Subcutaneous adipose tissue (tissue), 4 donors: ENCODE results near the gene PIK3CA. TPM values are rescaled to one million over a fixed set of nuclear protein-coding genes. Genes with fewer than 3 reads are reported as not detected.

Experiments used
- total RNA-seq, 4 donors: library from RNA; depleted of rRNA; stranded (reverse); fragments of >200 nt; gene quantifications; one replicate each; pipeline ENCODE4 v1.1.0, GENCODE V29; 2016
- TF ChIP-seq, protein P1 (sequence below): fragments of 450-650 bp; IDR thresholded peaks from one replicate; pipeline ENCODE4 v1.5.1; 2016; ENCODE audit warnings: low read depth, mild to moderate bottlenecking, control low read depth, antibody characterized with exemption, moderate library complexity

The PIK3CA gene
- total RNA-seq = 10 to 100 TPM; 45.2 to 81.7 (median 61.3) TPM

DNA sequence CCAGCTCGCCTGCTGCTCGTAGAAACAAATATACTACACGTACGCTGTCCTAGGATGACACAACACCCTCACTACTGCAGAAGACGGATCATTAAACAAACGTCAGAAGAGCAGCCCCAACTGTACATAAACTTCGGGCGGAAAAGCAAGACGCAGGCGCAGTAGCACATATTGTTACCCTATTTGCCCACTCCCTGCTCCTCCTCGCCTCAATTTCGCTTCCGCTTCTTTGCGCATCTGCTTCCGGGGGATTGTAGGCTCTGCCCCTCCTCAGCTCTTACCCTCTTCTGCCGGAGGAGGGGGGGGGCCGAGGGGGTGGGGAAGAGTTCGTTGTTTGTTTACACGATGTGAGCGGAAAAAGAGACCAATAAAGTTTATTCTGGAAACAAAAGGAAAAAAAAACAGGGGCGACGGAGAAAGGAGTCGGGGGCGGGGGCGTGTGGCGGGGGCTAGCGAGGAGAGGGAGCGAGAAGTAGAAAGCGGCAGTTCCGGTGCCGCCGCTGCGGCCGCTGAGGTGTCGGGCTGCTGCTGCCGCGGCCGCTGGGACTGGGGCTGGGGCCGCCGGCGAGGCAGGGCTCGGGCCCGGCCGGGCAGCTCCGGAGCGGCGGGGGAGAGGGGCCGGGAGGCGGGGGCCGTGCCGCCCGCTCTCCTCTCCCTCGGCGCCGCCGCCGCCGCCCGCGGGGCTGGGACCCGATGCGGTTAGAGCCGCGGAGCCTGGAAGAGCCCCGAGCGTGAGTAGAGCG, at the start of gene PIK3CA:
Gene PIK3CA (plus strand): TSS at position 485 of the 743 bp plus-strand sequence. CDS start 50,469 bp downstream, outside the sequence.
- TF ChIP-seq, protein P1, sequence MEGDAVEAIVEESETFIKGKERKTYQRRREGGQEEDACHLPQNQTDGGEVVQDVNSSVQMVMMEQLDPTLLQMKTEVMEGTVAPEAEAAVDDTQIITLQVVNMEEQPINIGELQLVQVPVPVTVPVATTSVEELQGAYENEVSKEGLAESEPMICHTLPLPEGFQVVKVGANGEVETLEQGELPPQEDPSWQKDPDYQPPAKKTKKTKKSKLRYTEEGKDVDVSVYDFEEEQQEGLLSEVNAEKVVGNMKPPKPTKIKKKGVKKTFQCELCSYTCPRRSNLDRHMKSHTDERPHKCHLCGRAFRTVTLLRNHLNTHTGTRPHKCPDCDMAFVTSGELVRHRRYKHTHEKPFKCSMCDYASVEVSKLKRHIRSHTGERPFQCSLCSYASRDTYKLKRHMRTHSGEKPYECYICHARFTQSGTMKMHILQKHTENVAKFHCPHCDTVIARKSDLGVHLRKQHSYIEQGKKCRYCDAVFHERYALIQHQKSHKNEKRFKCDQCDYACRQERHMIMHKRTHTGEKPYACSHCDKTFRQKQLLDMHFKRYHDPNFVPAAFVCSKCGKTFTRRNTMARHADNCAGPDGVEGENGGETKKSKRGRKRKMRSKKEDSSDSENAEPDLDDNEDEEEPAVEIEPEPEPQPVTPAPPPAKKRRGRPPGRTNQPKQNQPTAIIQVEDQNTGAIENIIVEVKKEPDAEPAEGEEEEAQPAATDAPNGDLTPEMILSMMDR = no peak

DNA sequence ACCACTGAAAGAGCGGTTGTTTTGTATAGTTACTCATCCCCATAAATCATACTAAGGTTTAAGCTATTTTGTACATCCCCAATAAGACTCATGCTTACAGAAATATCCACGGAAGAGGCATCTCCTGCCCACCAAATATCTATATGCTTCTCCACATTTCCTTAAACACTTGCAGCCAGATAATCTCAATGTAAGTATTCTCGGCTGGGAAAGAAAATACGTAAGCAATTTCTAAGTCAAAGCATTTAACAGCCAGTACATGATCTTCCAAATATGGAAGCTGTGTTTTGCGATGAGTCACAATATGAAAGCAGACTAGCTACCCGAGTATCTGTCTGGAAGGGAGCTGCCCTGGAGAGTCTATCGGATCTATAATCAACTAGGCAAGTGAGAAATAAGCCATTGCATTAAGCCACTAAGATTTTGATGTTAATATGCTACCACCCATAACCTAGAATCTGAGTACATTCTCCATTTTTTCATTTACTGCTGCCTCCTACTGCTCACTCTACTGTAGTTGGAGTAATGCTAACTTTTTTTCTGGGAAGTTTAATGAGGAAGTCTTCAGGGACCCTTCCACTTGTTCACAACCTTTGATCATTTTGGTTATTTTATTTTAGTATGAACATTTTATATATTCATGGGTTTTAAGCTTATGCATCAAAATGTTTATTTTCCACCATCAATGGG, 49.6 kb upstream of the PIK3CA start:
- TF ChIP-seq, protein P1 = no peak

DNA sequence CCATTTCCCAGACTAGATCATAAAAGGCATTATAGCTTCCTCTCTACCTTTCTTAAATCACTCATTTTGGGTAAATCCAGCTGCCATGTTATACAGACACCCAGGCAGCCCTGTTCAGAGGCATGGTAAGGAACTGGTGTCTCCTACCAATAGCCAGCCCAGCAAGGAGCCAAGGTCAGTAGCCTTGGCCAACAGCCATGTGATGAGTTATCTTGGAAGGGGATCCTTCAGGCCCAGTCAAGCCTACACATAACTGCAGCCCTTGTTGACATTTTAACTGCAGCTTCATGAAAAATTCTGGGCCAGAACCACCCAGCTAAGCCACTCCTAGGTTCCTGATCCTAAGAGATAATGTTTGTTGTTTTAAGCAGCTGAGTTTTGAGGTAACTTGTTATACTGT, 47.5 kb upstream of the PIK3CA start:
- TF ChIP-seq, protein P1 = no peak

DNA sequence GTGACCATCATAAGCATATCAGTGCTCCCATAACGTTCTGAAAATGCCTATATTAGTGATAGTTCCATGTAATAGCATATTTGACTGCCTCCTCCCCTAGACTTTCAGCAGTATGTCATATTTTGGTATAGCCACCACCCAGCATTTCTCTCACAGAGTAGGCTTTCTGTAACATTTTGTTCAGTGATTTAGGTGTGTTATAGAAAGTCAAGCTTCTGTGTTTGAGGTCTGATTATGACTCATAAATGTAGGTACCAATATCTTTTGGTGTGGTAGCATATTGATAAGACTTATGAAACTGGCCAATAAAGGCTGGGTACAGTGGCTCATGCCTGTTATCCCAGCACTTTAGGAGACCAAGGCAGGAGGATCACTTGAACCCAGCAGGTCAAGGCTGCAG, 42.3 kb upstream of the PIK3CA start:
- TF ChIP-seq, protein P1 = no peak

DNA sequence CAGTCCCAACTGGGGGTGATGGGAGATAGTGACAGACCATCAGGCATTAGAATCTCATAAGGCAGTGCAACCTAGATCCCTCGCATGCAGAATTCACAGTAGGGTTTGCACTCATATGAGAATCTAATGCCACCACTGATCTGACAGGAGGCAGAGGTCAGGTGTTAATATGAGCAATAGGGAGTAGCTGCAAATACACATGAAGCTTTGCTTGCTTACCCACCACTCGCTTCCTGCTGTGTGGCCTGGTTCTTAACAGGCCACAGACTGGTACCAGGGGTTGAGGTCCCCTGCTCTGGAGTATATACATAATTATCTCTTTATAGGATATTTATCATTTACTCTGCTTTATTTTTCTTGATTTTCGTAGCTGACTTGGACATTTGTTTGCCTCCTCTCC, 40.5 kb upstream of the PIK3CA start:
- TF ChIP-seq, protein P1 = no peak

DNA sequence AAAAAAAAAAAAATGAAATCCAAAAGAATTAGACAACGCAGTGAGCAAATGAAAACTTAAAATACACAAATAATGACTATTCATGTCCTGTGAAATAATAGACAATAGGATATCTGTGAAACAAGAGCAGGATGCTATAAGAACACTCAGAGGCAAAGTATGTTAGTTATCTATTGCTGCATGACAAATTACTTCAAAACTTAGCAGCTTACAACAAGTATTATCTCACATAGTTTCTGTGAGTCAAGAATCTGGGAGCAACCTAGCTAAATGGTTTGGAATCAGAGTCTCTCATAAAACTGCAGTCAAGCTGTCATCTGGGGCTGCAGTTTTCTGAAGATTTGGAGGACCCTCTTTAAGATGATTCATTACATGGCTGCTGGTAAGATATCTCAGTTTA, 40.1 kb upstream of the PIK3CA start:
- TF ChIP-seq, protein P1 = no peak

DNA sequence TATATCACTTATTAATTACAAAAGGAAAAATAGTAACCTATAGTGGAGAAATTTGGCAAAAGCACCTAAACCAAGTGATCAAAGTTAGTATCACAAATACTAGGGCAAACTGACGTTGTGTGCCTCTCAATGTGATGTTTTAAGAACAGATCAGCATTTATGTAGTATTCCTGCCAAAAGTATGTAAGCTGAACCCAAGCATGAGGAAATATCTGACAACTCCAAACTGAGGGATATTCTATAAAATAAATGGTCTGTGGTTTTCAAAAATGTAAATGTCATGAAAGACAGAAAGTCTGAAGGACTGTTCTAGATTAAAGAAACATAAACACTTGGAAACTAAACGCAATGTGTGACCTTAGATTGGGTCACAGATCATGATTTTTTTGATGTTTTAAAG, 34.3 kb upstream of the PIK3CA start:
- TF ChIP-seq, protein P1 = no peak
